GM18505 (cell line): Measurements from ENCODE around the gene HOXA13.

Experiments
- ATAC-seq: cut with Tn5 transposase; IDR thresholded peaks from one replicate; pipeline ENCODE4 v1.9.1; 2021; ENCODE audit not compliant: unreplicated experiment
- POLR2A ChIP-seq: IDR thresholded peaks from 4 replicates; pipeline ENCODE4 v1.6.1; 2011; ENCODE audit warnings: borderline replicate concordance; ENCODE audit not compliant: insufficient read depth, insufficient read length; ENCODE audit errors: extremely low read depth

HOXA13 gene

DNA sequence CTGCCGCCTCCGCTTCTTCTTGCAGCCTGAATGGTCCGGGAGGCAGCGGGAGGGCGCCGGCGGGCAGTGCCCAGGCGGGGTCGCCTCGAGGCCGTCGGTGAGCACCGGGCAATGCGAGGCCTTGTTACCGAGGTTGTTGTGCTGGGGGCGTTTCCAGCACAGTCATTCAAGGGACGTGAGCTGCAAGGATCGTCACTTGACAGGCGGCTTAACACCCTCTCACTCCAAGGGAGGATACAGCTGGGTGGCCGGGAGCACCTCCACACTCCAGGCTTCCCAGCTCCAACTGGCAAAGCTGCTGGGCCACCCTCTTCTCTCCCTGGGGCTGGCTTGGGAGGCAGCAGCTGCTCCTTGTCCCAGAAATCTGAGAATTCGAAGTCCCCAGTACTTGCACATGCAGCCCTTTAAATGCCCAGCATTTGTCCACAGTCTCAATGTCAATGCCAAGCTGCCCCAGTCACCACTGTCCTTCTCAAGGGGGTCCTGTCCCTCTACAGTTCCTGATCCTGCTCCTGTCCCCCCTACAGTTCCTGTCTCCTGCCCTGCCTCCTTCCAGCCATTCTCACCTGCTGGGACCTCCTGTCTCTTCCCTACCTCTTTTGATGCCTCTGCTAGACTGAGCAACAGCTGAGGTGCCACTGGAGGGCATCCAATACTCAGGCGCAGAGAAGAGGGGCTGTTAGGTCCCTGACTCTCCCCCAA, 10.4 kb downstream of the HOXA13 start:
- TF ChIP-seq POLR2A = no peak
- no peak for ATAC-seq

GRCh38 chr7:27188386-27189294, 11.3 kb downstream of the HOXA13 start:
- no peak for TF ChIP-seq POLR2A
- no peak for ATAC-seq

- TF ChIP-seq POLR2A = no peak
- no peak for ATAC-seq
These were observed 12.2 kb downstream of the HOXA13 start for GRCh38 chr7:27187475-27188385.

DNA sequence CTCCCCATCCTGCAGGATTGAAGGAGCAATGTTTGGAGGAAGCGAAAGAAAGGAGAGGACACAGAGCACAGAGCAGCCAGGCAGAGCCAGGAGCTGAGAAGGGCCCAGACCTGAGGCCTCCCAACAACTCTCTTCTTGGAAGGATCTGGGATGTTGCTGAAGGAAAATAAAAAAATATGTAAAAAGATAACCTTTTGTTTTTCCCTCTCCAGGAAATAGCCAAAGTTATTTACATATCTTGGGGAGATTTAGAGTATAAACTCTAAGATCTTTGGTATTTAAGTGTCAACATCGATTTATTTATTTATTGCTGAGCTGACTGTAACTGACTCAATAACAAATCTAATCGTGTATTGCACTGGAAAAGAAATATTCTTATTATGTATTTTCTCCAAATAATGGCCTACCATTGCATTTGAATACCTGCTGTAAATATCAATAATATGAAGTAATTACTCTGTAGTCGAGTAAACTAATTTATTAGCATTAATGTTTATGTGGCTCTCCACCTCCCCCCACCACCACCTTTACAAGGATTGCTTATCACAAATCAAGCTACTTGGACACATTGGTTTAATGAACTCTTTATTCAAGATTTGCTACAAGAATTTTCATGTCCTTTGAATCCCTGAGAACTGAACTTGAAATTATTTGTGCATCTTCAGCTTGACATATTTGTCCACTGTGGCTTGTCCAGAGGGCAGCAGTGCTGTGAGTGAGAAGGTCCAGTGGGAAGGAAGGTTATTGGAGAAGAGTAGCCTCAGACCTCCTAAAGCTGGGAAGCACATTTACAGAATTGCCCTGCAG, 13.0 kb downstream of the HOXA13 start:
- no peak for TF ChIP-seq POLR2A
- ATAC-seq = no peak

DNA sequence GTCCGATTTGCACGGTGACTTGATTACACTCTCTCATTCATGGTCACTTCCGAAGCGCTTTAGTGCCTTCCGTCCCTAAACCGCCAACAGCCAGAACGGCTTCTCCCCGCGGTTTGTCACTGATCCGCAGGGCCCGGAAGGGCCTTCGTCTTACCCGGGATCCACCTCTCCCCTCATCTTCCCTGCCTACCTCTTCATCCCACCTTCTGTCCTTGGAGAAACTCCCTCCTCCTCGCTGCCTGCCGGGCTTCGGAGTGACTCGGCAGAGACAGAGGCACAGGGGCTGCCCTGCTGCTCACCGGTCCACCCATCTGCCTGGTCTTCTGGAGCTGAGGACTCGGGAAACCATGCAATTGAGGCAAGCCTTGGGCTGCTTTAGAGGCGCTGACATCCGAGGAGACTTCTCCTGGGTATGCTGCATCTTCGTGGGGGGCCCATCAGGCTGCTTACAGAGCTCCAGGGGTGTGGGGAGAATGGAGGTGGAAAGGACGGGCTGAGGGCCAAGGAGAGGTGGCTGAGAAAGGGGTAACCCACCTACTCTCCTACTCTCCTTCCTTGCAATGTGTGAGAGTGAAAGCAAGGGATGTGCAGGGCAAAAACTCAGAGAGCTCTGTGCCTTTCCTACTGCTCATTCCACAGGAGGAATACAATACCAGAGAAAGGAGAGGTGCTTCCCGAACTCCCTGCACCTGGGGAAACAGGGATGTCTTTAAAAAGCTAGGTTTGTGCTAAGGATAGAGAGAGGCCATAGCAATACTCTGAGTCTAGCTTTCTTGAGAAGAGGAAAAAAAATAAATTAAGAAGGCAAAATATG, 13.8 kb downstream of the HOXA13 start:
- no peak for ATAC-seq
- TF ChIP-seq POLR2A = no peak

DNA sequence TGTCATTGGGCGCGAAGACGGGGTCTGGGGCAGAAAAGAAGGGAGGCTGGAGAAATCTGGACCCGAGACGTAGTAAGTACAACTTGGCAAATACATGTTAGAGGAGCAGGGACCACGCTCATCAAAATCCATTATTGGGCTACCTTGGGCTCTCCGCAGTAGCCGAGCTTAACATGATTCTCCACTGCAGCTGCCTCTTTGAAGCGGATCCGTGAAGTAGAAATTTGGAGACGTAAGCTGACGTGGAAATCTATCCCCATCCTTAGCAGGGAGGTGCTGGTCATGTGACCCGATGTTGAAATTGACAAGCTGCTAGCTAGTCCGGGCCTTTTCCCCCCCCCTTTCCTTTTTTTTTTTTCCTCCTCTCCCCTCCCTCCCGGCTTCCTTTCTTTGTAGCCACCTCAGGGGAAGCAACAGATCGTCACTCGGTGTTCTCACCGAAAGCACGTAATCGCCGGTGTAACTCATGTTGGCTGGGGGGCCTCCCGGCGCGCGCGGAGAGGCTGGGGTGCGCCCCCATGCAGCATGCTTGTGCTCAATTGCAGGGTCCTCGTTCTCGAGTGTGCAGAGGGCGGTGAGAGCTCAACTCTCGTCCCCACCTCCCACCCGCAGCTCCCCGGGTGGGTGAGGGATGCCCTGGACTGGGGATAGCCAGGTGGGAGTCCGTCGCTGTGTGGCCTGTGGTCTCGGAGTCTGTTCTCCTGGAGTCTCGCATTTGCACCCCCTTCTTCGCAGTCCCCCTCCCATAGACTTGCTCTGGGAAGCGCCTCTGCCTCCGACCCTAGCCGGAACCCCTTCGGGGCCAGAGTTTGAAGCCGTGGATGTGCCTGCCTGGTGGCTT, 14.7 kb downstream of the HOXA13 start, which contains the start of gene HOXA11:
Gene HOXA11 (minus strand): TSS at position 220 of the 841 bp plus-strand sequence. CDS start 88 bp downstream, at position 132.
- ATAC-seq = no peak
- no peak for TF ChIP-seq POLR2A

DNA sequence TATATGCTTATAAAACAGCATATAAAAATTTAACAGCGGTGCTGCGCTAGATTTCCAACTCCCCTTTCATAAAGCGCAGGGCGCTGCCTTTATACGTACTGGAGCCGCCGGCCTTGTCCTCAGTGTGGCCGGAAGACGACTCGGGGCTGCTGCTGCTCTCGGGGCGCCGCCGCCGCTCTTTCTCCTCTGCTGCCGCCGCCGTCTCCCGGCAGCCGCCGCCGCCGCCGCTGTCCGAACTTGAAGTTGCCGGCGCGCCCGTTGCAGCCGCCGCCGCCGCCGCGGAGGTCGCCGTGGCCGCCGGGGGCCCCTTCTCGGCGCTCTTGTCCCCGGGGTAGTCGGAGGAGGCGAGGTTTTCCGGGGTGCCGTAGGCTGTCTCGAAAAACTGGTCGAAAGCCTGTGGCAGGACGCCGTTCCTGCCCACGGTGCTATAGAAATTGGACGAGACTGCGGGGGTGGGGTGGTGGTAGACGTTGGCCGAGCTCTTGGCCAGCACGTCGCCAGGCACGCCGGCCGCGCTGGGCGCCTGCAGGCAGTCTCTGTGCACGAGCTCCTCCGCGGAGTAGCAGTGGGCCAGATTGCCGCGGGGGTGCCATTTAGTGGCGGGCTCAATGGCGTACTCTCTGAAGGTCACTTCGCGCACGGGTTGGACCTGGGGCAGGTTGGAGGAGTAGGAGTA, 15.4 kb downstream of the HOXA13 start:
- TF ChIP-seq POLR2A = no peak
- no peak for ATAC-seq

GRCh38 chr7:27183682-27184336, 16.1 kb downstream of the HOXA13 start:
- TF ChIP-seq POLR2A = no peak
- ATAC-seq = no peak

GRCh38 chr7:27182861-27183681, 16.8 kb downstream of the HOXA13 start:
- no peak for TF ChIP-seq POLR2A
- no peak for ATAC-seq
